Measurements from ENCODE around the gene CARM1. TPM values are rescaled to one million over a fixed set of nuclear protein-coding genes. Genes with fewer than 3 reads are reported as not detected.
"Not testable (repeated sequence)": the region's sequence is repeated elsewhere in the genome, so short reads cannot be mapped to it uniquely, and the experiment has no call there.

Gene CARM1
- total RNA-seq, 1 experiment from 2014 or later, result 51.7 TPM

- H3K27me3 Mint-ChIP-seq (ENCODE audit: insufficient read depth, unreplicated experiment), result no peaks in the 10 kb centered on the region
- H3K9me3 Mint-ChIP-seq (ENCODE audit: unreplicated experiment), result no peaks in the 10 kb centered on the region
- BruUV-seq (replicated peaks), result no TSS peak
- ChIA-PET CTCF (interaction anchor here (0.6 to 4.4 kb wide), 6 partner anchors 13 to 1410 kb away, joined by 3 to 68 read pairs (median 4); partner anchors contain the start of gene TMED1), POLR2A (interaction anchor here (1.1 to 3.7 kb wide), 2 partner anchors 31 to 142 kb away, joined by 5 to 28 read pairs; partner anchors contain the start of gene TMED1)
- no peak overlapping the region for H3K4me3 Mint-ChIP-seq (ENCODE audit: unreplicated experiment)
- peaks cover 17% of the 10 kb centered on the region for H3K4me1 Mint-ChIP-seq (ENCODE audit: insufficient read depth, unreplicated experiment)
- intact Hi-C loops (cut with micrococcal nuclease), result no loop called here
- no peak for TF ChIP-seq CTCF (IDR thresholded peaks at IDR 0.05; ENCODE audit: unreplicated experiment)
- no peaks in the 10 kb centered on the region for H3K36me3 Mint-ChIP-seq (ENCODE audit: insufficient read depth, unreplicated experiment)
- H3K27ac Mint-ChIP-seq (ENCODE audit: low read depth, unreplicated experiment), result no peak overlapping the region
- DNase-seq (ENCODE audit: unreplicated experiment), result no peak
These were observed 4.9 kb upstream of the CARM1 start for GRCh38 chr19:10866495-10866894.

GRCh38 chr19:10868872-10869547 lies 2.3 kb upstream of the CARM1 start:
- intact Hi-C loops (cut with micrococcal nuclease), result no loop called here
- TF ChIP-seq CTCF (IDR thresholded peaks at IDR 0.05; ENCODE audit: unreplicated experiment), result no peak
- H3K4me1 Mint-ChIP-seq (ENCODE audit: insufficient read depth, unreplicated experiment), result peaks cover 8% of the 10 kb centered on the region
- H3K36me3 Mint-ChIP-seq (ENCODE audit: insufficient read depth, unreplicated experiment), result peaks cover 7% of the 10 kb centered on the region
- H3K9me3 Mint-ChIP-seq (ENCODE audit: unreplicated experiment), result no peaks in the 10 kb centered on the region
- H3K27me3 Mint-ChIP-seq (ENCODE audit: insufficient read depth, unreplicated experiment), result no peaks in the 10 kb centered on the region
- H3K27ac Mint-ChIP-seq (ENCODE audit: low read depth, unreplicated experiment), result no peak overlapping the region
- DNase-seq (ENCODE audit: unreplicated experiment), result no peak
- no TSS peak for BruUV-seq (replicated peaks)
- POLR2A ChIA-PET, result interaction anchor here (1.4 kb wide), 1 partner anchor 33 kb away, joined by 4 read pairs; the partner anchor contains the start of gene TMED1
- CTCF ChIA-PET, result interaction anchor here (0.6 kb wide), 2 partner anchors 13 to 67 kb away, joined by 3 read pairs; no protein-coding TSS in a partner anchor
- no peak overlapping the region for H3K4me3 Mint-ChIP-seq (ENCODE audit: unreplicated experiment)

- intact Hi-C loops (cut with micrococcal nuclease), result loop anchor here (5.0 kb wide), 1 partner anchor 47 kb away; no protein-coding TSS in a partner anchor
- H3K27me3 Mint-ChIP-seq (ENCODE audit: insufficient read depth, unreplicated experiment); H3K4me1 Mint-ChIP-seq (ENCODE audit: insufficient read depth, unreplicated experiment); H3K27ac Mint-ChIP-seq (ENCODE audit: low read depth, unreplicated experiment); H3K36me3 Mint-ChIP-seq (ENCODE audit: insufficient read depth, unreplicated experiment); BruUV-seq (replicated peaks); H3K9me3 Mint-ChIP-seq (ENCODE audit: unreplicated experiment); POLR2A ChIA-PET; DNase-seq (ENCODE audit: unreplicated experiment): not testable (repeated sequence)
- peak overlapping the region; percentile 73 for H3K4me3 Mint-ChIP-seq (ENCODE audit: unreplicated experiment)
- CTCF ChIA-PET, result interaction anchor here (0.6 to 1.3 kb wide), 5 partner anchors 31 to 168 kb away, joined by 3 to 6 read pairs (median 4); partner anchors contain the start of genes DNM2 and TMED1
These were observed 1.5 kb upstream of the CARM1 start for GRCh38 chr19:10869872-10870311.

GRCh38 chr19:10870501-10870954 lies 825 bp upstream of the CARM1 start:
- no peak for DNase-seq (ENCODE audit: unreplicated experiment)
- intact Hi-C loops (cut with micrococcal nuclease), result loop anchor here (5.0 kb wide), 1 partner anchor 47 kb away; no protein-coding TSS in a partner anchor
- TF ChIP-seq CTCF (IDR thresholded peaks at IDR 0.05; ENCODE audit: unreplicated experiment), result no peak
- ChIA-PET POLR2A (interaction anchor here (0.6 to 3.7 kb wide), 4 partner anchors 10 to 60 kb away, joined by 3 to 29 read pairs (median 8); partner anchors contain the start of gene TMED1), CTCF (interaction anchor here (0.6 to 1.3 kb wide), 13 partner anchors 8 to 1804 kb away, joined by 3 to 7 read pairs (median 4); partner anchors contain the start of genes DNM2 and TMED1)
- no peaks in the 10 kb centered on the region for H3K4me1 Mint-ChIP-seq (ENCODE audit: insufficient read depth, unreplicated experiment)
- no peak overlapping the region for H3K27ac Mint-ChIP-seq (ENCODE audit: low read depth, unreplicated experiment)
- no TSS peak for BruUV-seq (replicated peaks)
- H3K36me3 Mint-ChIP-seq (ENCODE audit: insufficient read depth, unreplicated experiment), result peaks cover 7% of the 10 kb centered on the region
- H3K27me3 Mint-ChIP-seq (ENCODE audit: insufficient read depth, unreplicated experiment), result no peaks in the 10 kb centered on the region
- H3K9me3 Mint-ChIP-seq (ENCODE audit: unreplicated experiment), result no peaks in the 10 kb centered on the region
- H3K4me3 Mint-ChIP-seq (ENCODE audit: unreplicated experiment), result peak overlapping the region; percentile 73
